H9 (cell line): ENCODE data around the gene ZNF487. TPM values are rescaled to one million over a fixed set of nuclear protein-coding genes. Genes with fewer than 3 reads are reported as not detected.
A peak's percentile ranks its signal among the peaks of the same experiment; 100 is the strongest.

Experiments used
- DNase-seq: peaks from one replicate; pipeline ENCODE4 v3.0.0-alpha.2; 2017
- H2AFZ ChIP-seq: one replicate; pipeline ENCODE4 v1.6.1; 2013; ENCODE audit warnings: mild to moderate bottlenecking, low read length, control low read depth, moderate library complexity
- H2AK5ac ChIP-seq: 2 replicates; pipeline ENCODE4 v1.6.1; 2013; ENCODE audit warnings: low read length, control low read depth, mixed read lengths; ENCODE audit not compliant: insufficient read length
- H2BK120ac ChIP-seq: one replicate; pipeline ENCODE4 v1.6.1; 2013; ENCODE audit warnings: low read depth, mild to moderate bottlenecking, low read length, control low read depth, inconsistent platforms; ENCODE audit not compliant: poor library complexity, severe bottlenecking
- H2BK12ac ChIP-seq: 2 replicates; pipeline ENCODE4 v1.6.1; 2013; ENCODE audit warnings: low read length, control low read depth, mixed read lengths, low read depth; ENCODE audit not compliant: insufficient read length
- H2BK15ac ChIP-seq: 2 replicates; pipeline ENCODE4 v1.6.1; 2013; ENCODE audit warnings: low read depth, low read length, control low read depth
- H2BK20ac ChIP-seq: one replicate; pipeline ENCODE4 v1.6.1; 2013; ENCODE audit warnings: low read depth, mild to moderate bottlenecking, low read length, control low read depth, inconsistent platforms; ENCODE audit not compliant: poor library complexity, severe bottlenecking
- H2BK5ac ChIP-seq: 2 replicates; pipeline ENCODE4 v1.6.1; 2013; ENCODE audit warnings: low read length, control low read depth, mixed read lengths; ENCODE audit not compliant: insufficient read length
- H3K14ac ChIP-seq: 2 replicates; pipeline ENCODE4 v1.6.1; 2013; ENCODE audit warnings: low read length, control low read depth; ENCODE audit not compliant: insufficient read depth
- H3K18ac ChIP-seq: 2 replicates; pipeline ENCODE4 v1.6.1; 2013; ENCODE audit warnings: low read depth, mild to moderate bottlenecking, mixed read lengths, low read length, control low read depth; ENCODE audit not compliant: insufficient read length
- H3K23ac ChIP-seq: 2 replicates; pipeline ENCODE4 v1.6.1; 2013; ENCODE audit warnings: low read length, control low read depth, mixed read lengths, low read depth; ENCODE audit not compliant: insufficient read length
- H3K23me2 ChIP-seq: 2 replicates; pipeline ENCODE4 v1.6.1; 2013; ENCODE audit warnings: low read depth, mild to moderate bottlenecking, mixed read lengths, low read length, control low read depth; ENCODE audit not compliant: insufficient read length, poor library complexity, severe bottlenecking
- H3K27ac ChIP-seq: 2 replicates; pipeline ENCODE4 v1.5.1; 2013; ENCODE audit warnings: low read length, control low read depth, mixed read lengths, low read depth; ENCODE audit not compliant: insufficient read length
- H3K27me3 ChIP-seq: 2 replicates; pipeline ENCODE4 v1.6.1; 2013; ENCODE audit warnings: low read length, control low read depth, inconsistent platforms; ENCODE audit not compliant: insufficient read depth
- H3K4ac ChIP-seq: 2 replicates; pipeline ENCODE4 v1.6.1; 2013; ENCODE audit warnings: low read depth, mild to moderate bottlenecking, control low read depth, inconsistent platforms, low read length, moderate library complexity
- H3K4me1 ChIP-seq: 2 replicates; pipeline ENCODE4 v1.6.1; 2013; ENCODE audit warnings: low read length, control low read depth, inconsistent platforms; ENCODE audit not compliant: insufficient read depth
- H3K4me2 ChIP-seq: 2 replicates; pipeline ENCODE4 v1.6.1; 2013; ENCODE audit warnings: low read length, control low read depth, mixed read lengths; ENCODE audit not compliant: insufficient read length, insufficient read depth
- H3K56ac ChIP-seq: 2 replicates; pipeline ENCODE4 v1.6.1; 2013; ENCODE audit warnings: low read depth, mild to moderate bottlenecking, mixed read lengths, low read length, control low read depth; ENCODE audit not compliant: insufficient read length
- H3K79me1 ChIP-seq: 2 replicates; pipeline ENCODE4 v1.6.1; 2013; ENCODE audit warnings: low read depth, mild to moderate bottlenecking, moderate library complexity, low read length, control low read depth, inconsistent platforms; ENCODE audit not compliant: insufficient read depth, poor library complexity, severe bottlenecking
- H3K79me2 ChIP-seq: 2 replicates; pipeline ENCODE4 v1.6.1; 2013; ENCODE audit warnings: low read length, control low read depth, inconsistent platforms; ENCODE audit not compliant: insufficient read depth
- H3K9ac ChIP-seq: 2 replicates; pipeline ENCODE4 v1.6.1; 2013; ENCODE audit warnings: low read length, control low read depth, mixed read lengths; ENCODE audit not compliant: insufficient read length; ENCODE audit errors: extremely low read depth
- H3K9me3 ChIP-seq: one replicate; pipeline ENCODE4 v1.6.1; 2013; ENCODE audit warnings: low read depth, low read length, inconsistent platforms; ENCODE audit not compliant: control insufficient read depth
- H3T11ph ChIP-seq: one replicate; pipeline ENCODE4 v1.6.1; 2013; ENCODE audit warnings: mild to moderate bottlenecking, low read length, control low read depth, inconsistent platforms
- H4K20me1 ChIP-seq: one replicate; pipeline ENCODE4 v1.6.1; 2013; ENCODE audit not compliant: control insufficient read depth, insufficient read length, insufficient read depth
- H4K5ac ChIP-seq: 2 replicates; pipeline ENCODE4 v1.6.1; 2013; ENCODE audit warnings: low read depth, mild to moderate bottlenecking, mixed read lengths, low read length, control low read depth; ENCODE audit not compliant: insufficient read length
- H4K8ac ChIP-seq: replicated peaks from 2 replicates; pipeline ENCODE4 v1.6.1; 2013; ENCODE audit warnings: low read length, control low read depth, mixed read lengths, low read depth; ENCODE audit not compliant: insufficient read length
- H4K91ac ChIP-seq: 2 replicates; pipeline ENCODE4 v1.6.1; 2013; ENCODE audit warnings: low read depth, mild to moderate bottlenecking, moderate library complexity, mixed read lengths, low read length, control low read depth; ENCODE audit not compliant: insufficient read length
- H3K27ac Mint-ChIP-seq, 3 experiments: 2 replicates in 2 of 3; 3 replicates in 1 of 3; pipeline ENCODE4 v1.8.0; 2020 to 2021; ENCODE audit warnings: mixed read lengths in 3 of 3, mild to moderate bottlenecking in 1 of 3, moderate library complexity in 1 of 3
- H3K27me3 Mint-ChIP-seq: 2 replicates; pipeline ENCODE4 v1.8.0; 2021; ENCODE audit warnings: low read depth, mild to moderate bottlenecking, moderate library complexity, mixed read lengths
- H3K36me3 Mint-ChIP-seq, 3 experiments: 2 replicates in 2 of 3; 3 replicates in 1 of 3; pipeline ENCODE4 v1.8.0; 2020 to 2021; ENCODE audit warnings: low read depth in 3 of 3, mixed read lengths in 3 of 3; ENCODE audit not compliant: insufficient read depth in 1 of 3
- H3K4me1 Mint-ChIP-seq, 2 experiments: 2 replicates each; pipeline ENCODE4 v1.8.0; 2020; ENCODE audit warnings: mixed read lengths in 2 of 2
- H3K4me3 Mint-ChIP-seq, 2 experiments: 2 replicates in 1 of 2; 3 replicates in 1 of 2; pipeline ENCODE4 v1.8.0; 2020 to 2021; ENCODE audit warnings: mild to moderate bottlenecking in 2 of 2, mixed read lengths in 2 of 2, moderate library complexity in 1 of 2
- H3K9me3 Mint-ChIP-seq, 2 experiments: 2 replicates in 1 of 2; 3 replicates in 1 of 2; pipeline ENCODE4 v1.8.0; 2020; ENCODE audit warnings: mild to moderate bottlenecking in 2 of 2, mixed read lengths in 2 of 2, moderate library complexity in 1 of 2
- CTCF ChIP-seq: fragments of 200-600 bp; sonication (generic); conservative IDR thresholded peaks from 3 replicates; pipeline ENCODE4 v1.8.0; 2021; ENCODE audit warnings: antibody characterized with exemption, mild to moderate bottlenecking
- WGBS: extraction: QIAGEN DNeasy Blood & Tissue Kit; methylation state at CpG from one replicate; pipeline ENCODE4 v1.1.7; 2013; ENCODE audit warnings: missing lambda C conversion rate, low lambda C conversion rate, mixed read lengths; ENCODE audit not compliant: insufficient read length; ENCODE audit errors: extremely low coverage; 5-methylcytosine and 5-hydroxymethylcytosine counted together
- total RNA-seq: library from RNA; stranded (reverse); gene quantifications from 2 replicates; pipeline ENCODE4 v1.2.1, GENCODE V29; 2021

ZNF487 gene
- total RNA-seq, 1 experiment from 2014 or later, result 1.4 TPM

- Mint-ChIP-seq H3K9me3 (no peaks in the 10 kb centered on the region; a peak in 1 of 5 replicates), H3K36me3 (peaks cover 52 to 74% (median 61%) of the 10 kb centered on the region in 3 experiments), H3K27me3 (peaks cover 4% of the 10 kb centered on the region), H3K4me3 (peak overlapping the region; percentile 90 to 92), H3K4me1 (peaks cover 52 to 57% of the 10 kb centered on the region in 2 experiments), H3K27ac (peak overlapping the region in 1 of 3 experiments; percentile 53; a peak in 1 of 7 replicates)
- Histone ChIP-seq H3K56ac (no peak overlapping the region), H2AFZ (no peak overlapping the region), H3K14ac (no peak overlapping the region), H3K18ac (no peak overlapping the region), H3K9ac (no peak overlapping the region), H3K27me3 (no peaks in the 10 kb centered on the region), H3K4me2 (peak overlapping the region; percentile 92), H2BK15ac (no peak overlapping the region), H2BK120ac (no peak overlapping the region), H2BK5ac (no peak overlapping the region), H3K4me1 (no peaks in the 10 kb centered on the region; the same call in 1 of the 2 replicates), H3K23me2 (peaks cover 10% of the 10 kb centered on the region), H4K5ac (no peak overlapping the region), H3K27ac (no peak overlapping the region), H3T11ph (no peak overlapping the region), H2AK5ac (no peak overlapping the region), H2BK12ac (no peak overlapping the region), H3K79me1 (peaks cover 7% of the 10 kb centered on the region), H4K20me1 (no peaks in the 10 kb centered on the region), H4K91ac (no peak overlapping the region), H3K4ac (no peak overlapping the region), H3K9me3 (no peaks in the 10 kb centered on the region), H4K8ac (no peak overlapping the region), H3K79me2 (peaks cover 47% of the 10 kb centered on the region), H3K23ac (no peak overlapping the region), H2BK20ac (no peak overlapping the region)
- no peak for TF ChIP-seq CTCF
- DNase-seq, result no peak
- no CpG with 5 or more reads among the region's 6 CpGs for WGBS
Measured at GRCh38 chr10:43394868-43395267, 42.0 kb upstream of the ZNF487 start.
